Transverse colon (tissue), 4 donors: ENCODE measurements around the gene MED15.

ENCODE experiments used
- POLR2AphosphoS5 ChIP-seq, 3 donors: sonication (generic); formaldehyde crosslinking; IDR thresholded peaks; one replicate each; pipeline ENCODE4 v1.6.1; 2016; ENCODE audit warnings: antibody characterized with exemption in 3 of 3
- TF ChIP-seq, protein P1 (sequence below), 5 experiments: fragments of 200-600 bp in 3 of 5; fragments of 450-650 bp in 2 of 5; sonication (generic) in 3 of 5; IDR thresholded peaks; 1 replicate in 2 of 5; 2 replicates in 3 of 5; pipeline ENCODE4 v1.5.1; 2016 to 2017; ENCODE audit warnings: antibody characterized with exemption in 5 of 5, inconsistent platforms in 3 of 5, mild to moderate bottlenecking in 2 of 5, moderate library complexity in 1 of 5

GRCh38 chr22:20569059-20570058 is 61.9 kb downstream of the MED15 start:
- TF ChIP-seq, protein P1, sequence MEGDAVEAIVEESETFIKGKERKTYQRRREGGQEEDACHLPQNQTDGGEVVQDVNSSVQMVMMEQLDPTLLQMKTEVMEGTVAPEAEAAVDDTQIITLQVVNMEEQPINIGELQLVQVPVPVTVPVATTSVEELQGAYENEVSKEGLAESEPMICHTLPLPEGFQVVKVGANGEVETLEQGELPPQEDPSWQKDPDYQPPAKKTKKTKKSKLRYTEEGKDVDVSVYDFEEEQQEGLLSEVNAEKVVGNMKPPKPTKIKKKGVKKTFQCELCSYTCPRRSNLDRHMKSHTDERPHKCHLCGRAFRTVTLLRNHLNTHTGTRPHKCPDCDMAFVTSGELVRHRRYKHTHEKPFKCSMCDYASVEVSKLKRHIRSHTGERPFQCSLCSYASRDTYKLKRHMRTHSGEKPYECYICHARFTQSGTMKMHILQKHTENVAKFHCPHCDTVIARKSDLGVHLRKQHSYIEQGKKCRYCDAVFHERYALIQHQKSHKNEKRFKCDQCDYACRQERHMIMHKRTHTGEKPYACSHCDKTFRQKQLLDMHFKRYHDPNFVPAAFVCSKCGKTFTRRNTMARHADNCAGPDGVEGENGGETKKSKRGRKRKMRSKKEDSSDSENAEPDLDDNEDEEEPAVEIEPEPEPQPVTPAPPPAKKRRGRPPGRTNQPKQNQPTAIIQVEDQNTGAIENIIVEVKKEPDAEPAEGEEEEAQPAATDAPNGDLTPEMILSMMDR (IDR thresholded peaks at IDR 0.05): no peak
- TF ChIP-seq POLR2AphosphoS5 (IDR thresholded peaks at IDR 0.05): peak in 2 of 3 donors; percentile 18 to 28
